Measurements from ENCODE around the gene CYB5D1.
"Not testable (repeated sequence)": the region's sequence is repeated elsewhere in the genome, so short reads cannot be mapped to it uniquely, and the experiment has no call there.

The CYB5D1 gene, protein sequence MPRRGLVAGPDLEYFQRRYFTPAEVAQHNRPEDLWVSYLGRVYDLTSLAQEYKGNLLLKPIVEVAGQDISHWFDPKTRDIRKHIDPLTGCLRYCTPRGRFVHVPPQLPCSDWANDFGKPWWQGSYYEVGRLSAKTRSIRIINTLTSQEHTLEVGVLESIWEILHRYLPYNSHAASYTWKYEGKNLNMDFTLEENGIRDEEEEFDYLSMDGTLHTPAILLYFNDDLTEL

DNA sequence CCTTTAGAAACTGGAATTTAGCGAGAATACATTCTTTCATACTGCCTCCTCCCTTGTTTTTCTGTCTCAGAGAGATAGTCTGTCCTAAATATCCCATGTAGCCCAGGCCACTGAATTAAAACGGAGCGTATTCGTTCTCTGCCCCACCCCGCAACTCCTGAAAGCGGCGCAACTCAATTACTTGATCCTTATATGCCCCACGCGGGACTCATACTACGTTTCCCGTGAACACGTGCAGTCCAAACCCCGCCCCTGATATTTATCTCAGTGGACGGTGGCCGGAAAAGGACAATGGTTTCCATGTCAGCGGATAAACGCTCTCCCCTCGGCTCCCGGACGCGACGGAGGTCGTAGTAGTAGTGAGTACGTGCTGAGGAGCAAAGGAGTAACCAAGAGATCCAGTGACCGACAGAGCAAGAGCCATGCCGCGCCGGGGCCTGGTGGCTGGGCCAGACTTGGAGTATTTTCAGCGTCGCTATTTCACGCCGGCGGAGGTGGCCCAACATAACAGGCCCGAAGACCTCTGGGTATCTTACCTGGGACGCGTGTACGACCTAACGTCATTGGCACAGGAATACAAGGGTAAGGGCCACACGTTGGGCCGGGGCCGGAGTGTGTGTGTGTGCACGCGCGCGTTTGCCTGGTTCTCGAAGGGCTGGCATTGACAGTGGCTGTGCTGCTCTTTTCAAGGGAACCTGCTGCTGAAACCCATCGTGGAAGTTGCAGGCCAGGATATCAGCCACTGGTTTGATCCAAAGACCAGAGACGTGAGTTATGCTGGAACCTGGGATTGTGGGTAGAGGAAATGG, at the start of gene CYB5D1:
Gene CYB5D1, plus strand, starts transcription at position 291 of the 809 bp plus-strand sequence. Its CDS starts 132 bp downstream, at position 423.
- TF ChIP-seq ZFX (IDR thresholded peaks at IDR 0.05), result peak; percentile 73
- TF ChIP-seq, protein P1, sequence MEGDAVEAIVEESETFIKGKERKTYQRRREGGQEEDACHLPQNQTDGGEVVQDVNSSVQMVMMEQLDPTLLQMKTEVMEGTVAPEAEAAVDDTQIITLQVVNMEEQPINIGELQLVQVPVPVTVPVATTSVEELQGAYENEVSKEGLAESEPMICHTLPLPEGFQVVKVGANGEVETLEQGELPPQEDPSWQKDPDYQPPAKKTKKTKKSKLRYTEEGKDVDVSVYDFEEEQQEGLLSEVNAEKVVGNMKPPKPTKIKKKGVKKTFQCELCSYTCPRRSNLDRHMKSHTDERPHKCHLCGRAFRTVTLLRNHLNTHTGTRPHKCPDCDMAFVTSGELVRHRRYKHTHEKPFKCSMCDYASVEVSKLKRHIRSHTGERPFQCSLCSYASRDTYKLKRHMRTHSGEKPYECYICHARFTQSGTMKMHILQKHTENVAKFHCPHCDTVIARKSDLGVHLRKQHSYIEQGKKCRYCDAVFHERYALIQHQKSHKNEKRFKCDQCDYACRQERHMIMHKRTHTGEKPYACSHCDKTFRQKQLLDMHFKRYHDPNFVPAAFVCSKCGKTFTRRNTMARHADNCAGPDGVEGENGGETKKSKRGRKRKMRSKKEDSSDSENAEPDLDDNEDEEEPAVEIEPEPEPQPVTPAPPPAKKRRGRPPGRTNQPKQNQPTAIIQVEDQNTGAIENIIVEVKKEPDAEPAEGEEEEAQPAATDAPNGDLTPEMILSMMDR (conservative IDR thresholded peaks at IDR 0.05), result no peak
- peak within 1 kb of the TSS; percentile 87 for H3K27ac ChIP-seq

DNA sequence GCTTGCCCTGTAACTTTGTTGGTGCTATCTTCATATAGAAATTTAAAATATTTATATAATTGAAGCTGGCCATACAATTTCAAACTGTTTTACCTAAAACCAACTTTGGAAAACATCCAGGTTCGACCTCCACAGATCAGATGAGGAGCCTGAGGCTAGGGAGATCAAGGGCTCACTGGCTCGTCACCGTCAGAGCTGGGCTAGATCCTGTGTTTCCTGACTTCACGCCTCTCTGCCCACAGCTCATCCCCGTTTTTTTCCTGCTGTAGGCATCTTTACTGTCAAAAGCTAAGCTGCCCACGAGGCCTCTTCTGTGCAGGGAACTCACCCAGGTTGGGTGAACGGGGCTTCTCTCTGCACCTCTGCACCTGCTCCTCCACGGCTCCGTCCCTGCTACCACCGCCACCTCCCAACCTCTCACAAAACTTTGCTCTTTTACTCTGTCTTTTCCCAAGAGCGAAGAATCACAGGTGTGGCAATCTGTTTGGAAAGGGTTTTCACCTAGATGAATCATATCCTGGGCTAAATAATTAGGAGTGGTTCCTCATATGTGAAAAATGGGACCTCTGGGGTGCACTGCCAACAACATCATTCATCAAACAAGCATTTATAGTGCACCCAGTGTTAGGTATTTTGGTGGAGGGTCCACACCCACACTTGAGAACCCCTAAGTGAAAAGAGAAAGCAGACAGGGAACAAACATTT, 48.6 kb upstream of the CYB5D1 start:
- TF ChIP-seq, protein P1 (conservative IDR thresholded peaks at IDR 0.05), result no peak
- TF ChIP-seq ZFX (IDR thresholded peaks at IDR 0.05), result no peak
- H3K27ac ChIP-seq, result no peak overlapping the region

DNA sequence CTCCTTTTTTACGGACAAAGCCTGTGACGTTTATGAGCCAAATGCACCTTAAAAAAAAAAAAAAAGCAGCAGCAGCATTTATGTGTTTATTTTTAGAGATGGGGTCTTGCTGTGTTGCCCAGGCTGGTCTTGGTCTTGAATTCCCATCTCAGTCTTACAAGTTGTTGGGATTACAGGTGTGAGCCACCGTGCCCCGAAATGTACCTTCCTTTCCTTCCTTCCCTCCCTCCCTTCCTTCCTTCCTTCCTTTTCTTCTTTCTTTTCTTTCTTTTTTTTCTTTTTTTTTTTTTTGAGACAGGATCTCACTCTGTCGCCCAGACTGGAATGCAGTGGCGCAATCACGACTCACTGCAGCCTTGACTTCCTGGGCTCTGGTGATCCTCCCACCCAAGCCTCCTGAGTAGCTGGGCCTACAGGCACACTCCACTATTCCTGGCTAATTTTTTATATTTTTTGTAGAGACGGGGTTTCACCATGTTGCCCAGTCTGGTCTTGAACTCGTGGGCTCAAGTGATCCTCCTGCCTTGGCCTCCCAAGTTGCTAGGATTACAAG, 47.9 kb upstream of the CYB5D1 start:
- not testable (repeated sequence) for H3K27ac ChIP-seq

DNA sequence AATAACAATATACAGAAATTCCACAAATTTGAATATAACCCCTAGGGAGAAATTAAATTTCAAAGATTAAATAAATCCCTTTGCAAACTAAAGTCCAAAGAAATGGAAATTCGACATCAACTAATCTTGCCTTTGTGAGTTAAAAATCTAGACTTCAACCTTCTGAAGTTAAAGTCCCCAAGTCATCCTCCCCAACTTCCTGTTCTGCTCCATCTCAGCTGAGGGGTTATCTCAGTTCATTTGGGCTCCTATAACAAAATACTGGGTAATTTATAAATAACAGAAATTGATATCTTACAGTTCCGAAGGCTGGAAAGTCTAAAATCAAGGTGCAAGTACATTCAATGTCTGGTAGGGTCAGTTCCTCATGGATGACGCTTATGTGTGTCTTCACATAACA, 46.6 kb upstream of the CYB5D1 start:
- TF ChIP-seq ZFX (IDR thresholded peaks at IDR 0.05), result no peak
- TF ChIP-seq, protein P1 (conservative IDR thresholded peaks at IDR 0.05), result no peak
- H3K27ac ChIP-seq, result no peak overlapping the region

DNA sequence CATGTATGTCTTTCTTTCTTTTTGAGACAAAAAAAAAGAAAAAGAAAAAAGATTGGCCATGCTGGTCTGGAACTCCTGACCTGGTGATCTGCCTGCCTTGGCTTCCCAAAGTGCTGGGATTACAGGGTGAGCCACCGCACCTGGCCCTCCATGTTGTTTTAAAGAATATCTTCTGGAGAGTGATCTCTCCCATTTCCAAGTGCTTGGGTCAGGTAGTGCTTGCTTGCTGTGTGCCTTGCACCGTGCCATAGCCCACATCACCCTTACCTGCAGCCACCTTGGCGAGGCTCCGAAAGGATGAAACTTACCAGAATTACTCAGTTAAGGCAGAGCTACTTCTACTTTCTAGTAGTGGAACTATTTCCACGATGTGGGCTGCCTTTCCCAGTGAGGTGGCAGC, 42.8 kb upstream of the CYB5D1 start:
- no peak overlapping the region for H3K27ac ChIP-seq
- TF ChIP-seq, protein P1 (conservative IDR thresholded peaks at IDR 0.05), result no peak
- TF ChIP-seq ZFX (IDR thresholded peaks at IDR 0.05), result no peak

DNA sequence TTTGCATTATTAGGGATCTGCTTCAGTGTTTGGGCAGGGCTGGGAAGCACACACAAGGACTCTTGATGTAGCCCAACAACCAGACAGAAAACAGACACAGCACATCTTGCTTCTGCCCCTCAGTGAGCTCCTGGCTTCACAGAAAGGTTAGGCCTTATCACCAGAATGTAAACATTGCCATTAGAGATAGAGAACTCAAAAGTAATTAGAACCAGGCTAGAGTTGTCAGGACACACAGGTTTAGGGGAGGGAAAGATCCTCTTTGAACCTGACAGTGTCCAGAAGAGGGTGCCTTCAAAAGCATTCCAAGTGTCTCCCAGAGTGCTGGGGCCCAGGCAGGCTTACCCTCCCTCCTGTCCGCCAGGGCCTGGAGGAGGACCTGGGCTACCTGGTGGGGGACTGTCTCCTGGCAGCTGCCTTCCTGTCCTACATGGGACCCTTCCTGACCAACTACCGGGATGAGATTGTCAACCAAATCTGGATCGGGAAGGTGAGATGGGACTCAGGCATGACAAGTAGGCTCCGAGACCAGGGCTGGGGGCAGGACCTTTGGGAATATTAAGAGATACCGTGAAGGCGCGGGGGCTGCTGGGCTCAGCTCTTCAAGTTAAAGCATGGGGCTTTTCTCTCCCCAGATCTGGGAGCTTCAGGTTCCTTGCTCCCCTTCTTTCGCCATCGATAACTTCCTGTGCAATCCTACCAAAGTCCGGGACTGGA, 40.7 kb upstream of the CYB5D1 start:
- TF ChIP-seq, protein P1 (conservative IDR thresholded peaks at IDR 0.05), result no peak
- no peak for TF ChIP-seq ZFX (IDR thresholded peaks at IDR 0.05)
- no peak overlapping the region for H3K27ac ChIP-seq

DNA sequence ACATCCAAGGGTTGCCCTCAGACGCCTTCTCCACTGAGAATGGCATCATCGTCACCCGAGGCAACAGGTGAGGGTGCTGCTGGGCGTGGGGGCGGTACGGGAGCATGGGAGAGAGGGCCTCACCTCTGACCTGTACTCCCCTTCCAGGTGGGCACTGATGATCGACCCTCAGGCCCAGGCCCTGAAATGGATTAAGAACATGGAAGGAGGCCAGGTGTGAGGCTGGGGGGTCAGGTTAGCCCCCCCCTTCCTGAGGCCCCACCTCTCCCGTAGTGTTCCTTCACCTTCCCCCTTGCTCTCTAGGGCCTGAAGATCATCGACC, 40.2 kb upstream of the CYB5D1 start:
- no peak for TF ChIP-seq ZFX (IDR thresholded peaks at IDR 0.05)
- TF ChIP-seq, protein P1 (conservative IDR thresholded peaks at IDR 0.05), result no peak

More for the DNA sequence above, 40.2 kb upstream of the CYB5D1 start:
- H3K27ac ChIP-seq, result no peak overlapping the region
